HG02970 (cell line): ENCODE measurements around the gene SMARCD2.
"Not testable (repeated sequence)": the region's sequence is repeated elsewhere in the genome, so short reads cannot be mapped to it uniquely, and the experiment has no call there.

Experiments used
- ATAC-seq: cut with Tn5 transposase; IDR thresholded peaks from one replicate; pipeline ENCODE4 v1.9.1; 2021; ENCODE audit warnings: mild to moderate bottlenecking, moderate library complexity, moderate number of reproducible peaks; ENCODE audit not compliant: unreplicated experiment, low FRiP score

The SMARCD2 gene

GRCh38 chr17:63817736-63818385, 24.6 kb downstream of the SMARCD2 start:
- ATAC-seq: no peak

- ATAC-seq: no peak
These were observed 25.8 kb downstream of the SMARCD2 start for GRCh38 chr17:63816669-63817068.

GRCh38 chr17:63816123-63816522, 26.4 kb downstream of the SMARCD2 start:
- no peak for ATAC-seq

GRCh38 chr17:63809970-63810369, 32.5 kb downstream of the SMARCD2 start:
- no peak for ATAC-seq

GRCh38 chr17:63805591-63805990, 36.9 kb downstream of the SMARCD2 start:
- no peak for ATAC-seq

- ATAC-seq: no peak
These were observed 38.2 kb downstream of the SMARCD2 start for GRCh38 chr17:63804328-63804727.

- ATAC-seq: no peak
These were observed 41.7 kb downstream of the SMARCD2 start for GRCh38 chr17:63800783-63801182.

GRCh38 chr17:63798572-63799106, 43.8 kb downstream of the SMARCD2 start:
- ATAC-seq: no peak

- ATAC-seq: not testable (repeated sequence)
These were observed 46.1 kb downstream of the SMARCD2 start for GRCh38 chr17:63796375-63796774.

- no peak for ATAC-seq
These were observed 50.3 kb downstream of the SMARCD2 start for GRCh38 chr17:63792055-63792729.

- no peak for ATAC-seq
These were observed 52.4 kb downstream of the SMARCD2 start for GRCh38 chr17:63790057-63790456.

- ATAC-seq: no peak
These were observed 55.3 kb downstream of the SMARCD2 start for GRCh38 chr17:63786971-63787711.

GRCh38 chr17:63786117-63786516, 56.4 kb downstream of the SMARCD2 start:
- no peak for ATAC-seq

- ATAC-seq: no peak
These were observed 56.9 kb downstream of the SMARCD2 start for GRCh38 chr17:63785556-63785955.

GRCh38 chr17:63783522-63783921, 59.0 kb downstream of the SMARCD2 start:
- ATAC-seq: no peak
